ENCODE measurements around the gene ASB11. TPM values are rescaled to one million over a fixed set of nuclear protein-coding genes. Genes with fewer than 3 reads are reported as not detected.

The ASB11 gene
- total RNA-seq = not detected in 2 replicates

- intact Hi-C loops (cut with micrococcal nuclease) = no loop called here
Observed at GRCh38 chrX:15315509-15315908, at the start of gene ASB11. ASB11 (minus strand) TSS chrX:15315640; CDS start chrX:15315605, 35 bp downstream.

- intact Hi-C loops (cut with micrococcal nuclease) = no loop called here
Observed at GRCh38 chrX:15359701-15360100, 44.3 kb upstream of the ASB11 start.

- intact Hi-C loops (cut with micrococcal nuclease) = no loop called here
Observed at GRCh38 chrX:15358533-15358932, 43.1 kb upstream of the ASB11 start.

GRCh38 chrX:15356444-15356843 lies 41.0 kb upstream of the ASB11 start:
- intact Hi-C loops (cut with micrococcal nuclease) = no loop called here

GRCh38 chrX:15350329-15350996 lies 35.0 kb upstream of the ASB11 start:
- intact Hi-C loops (cut with micrococcal nuclease) = no loop called here

- intact Hi-C loops (cut with micrococcal nuclease) = loop anchor here (1.0 kb wide), 2 partner anchors 119 to 216 kb away; no protein-coding TSS in a partner anchor
Observed at GRCh38 chrX:15349046-15349445, 33.6 kb upstream of the ASB11 start.

GRCh38 chrX:15345976-15346375 lies 30.5 kb upstream of the ASB11 start:
- intact Hi-C loops (cut with micrococcal nuclease) = no loop called here

GRCh38 chrX:15344106-15344505 lies 28.7 kb upstream of the ASB11 start:
- intact Hi-C loops (cut with micrococcal nuclease) = no loop called here

GRCh38 chrX:15343075-15343476 lies 27.6 kb upstream of the ASB11 start:
- intact Hi-C loops (cut with micrococcal nuclease) = no loop called here

- intact Hi-C loops (cut with micrococcal nuclease) = no loop called here
Observed at GRCh38 chrX:15340867-15341266, 25.4 kb upstream of the ASB11 start.

GRCh38 chrX:15336023-15336413 lies 20.6 kb upstream of the ASB11 start:
- intact Hi-C loops (cut with micrococcal nuclease) = loop anchor here (2.0 to 5.0 kb wide), 4 partner anchors 157 to 1536 kb away; partner anchors contain the start of genes PIR and RBBP7

GRCh38 chrX:15335135-15336022 lies 19.9 kb upstream of the ASB11 start, which contains the start of gene PIGA:
PIGA (minus strand) TSS chrX:15335523; CDS start chrX:15331930, 3,593 bp downstream.
- intact Hi-C loops (cut with micrococcal nuclease) = loop anchor here (1.0 to 5.0 kb wide), 16 partner anchors 35 to 1682 kb away; partner anchors contain the start of genes AP1S2, CA5B, FANCB and GEMIN8

- intact Hi-C loops (cut with micrococcal nuclease) = loop anchor here (2.0 kb wide), 3 partner anchors 34 to 1452 kb away; partner anchors contain the start of gene TXLNG
Observed at GRCh38 chrX:15334561-15334960, 19.1 kb upstream of the ASB11 start.

GRCh38 chrX:15328821-15329220 lies 13.4 kb upstream of the ASB11 start:
- intact Hi-C loops (cut with micrococcal nuclease) = no loop called here

- intact Hi-C loops (cut with micrococcal nuclease) = no loop called here
Observed at GRCh38 chrX:15328131-15328530, 12.7 kb upstream of the ASB11 start.

GRCh38 chrX:15322472-15322871 lies 7.0 kb upstream of the ASB11 start:
- intact Hi-C loops (cut with micrococcal nuclease) = no loop called here

- intact Hi-C loops (cut with micrococcal nuclease) = no loop called here
Observed at GRCh38 chrX:15322072-15322471, 6.6 kb upstream of the ASB11 start.

GRCh38 chrX:15321447-15321846 lies 6.0 kb upstream of the ASB11 start:
- intact Hi-C loops (cut with micrococcal nuclease) = no loop called here

GRCh38 chrX:15320297-15320696 lies 4.9 kb upstream of the ASB11 start:
- intact Hi-C loops (cut with micrococcal nuclease) = no loop called here

- intact Hi-C loops (cut with micrococcal nuclease) = no loop called here
Observed at GRCh38 chrX:15319075-15319474, 3.6 kb upstream of the ASB11 start.

- intact Hi-C loops (cut with micrococcal nuclease) = no loop called here
Observed at GRCh38 chrX:15314472-15314871, 968 bp downstream of the ASB11 start.

- intact Hi-C loops (cut with micrococcal nuclease) = no loop called here
Observed at GRCh38 chrX:15311119-15311518, 4.3 kb downstream of the ASB11 start.
